Caco-2 (cell line): ENCODE results near the gene ANKRD13D. TPM values are rescaled to one million over a fixed set of nuclear protein-coding genes. Genes with fewer than 3 reads are reported as not detected.

Source experiments
- BruUV-seq: library from RNA; stranded (reverse); fragments of 400-500 nt; replicated peaks from 2 replicates; lab custom pipeline; 2021; lab: Mats Ljungman, UMichigan
- CTCF ChIA-PET: fragments of 300-600 bp; sonication (Branson Sonifier 250); formaldehyde crosslinking; loops from one replicate; lab custom pipeline; 2022; ENCODE audit warnings: antibody characterized with exemption; lab: Charles Lee
- POLR2A ChIA-PET: fragments of 300-600 bp; sonication (Branson Sonifier 250); formaldehyde crosslinking; loops from one replicate; lab custom pipeline; 2022; ENCODE audit warnings: antibody characterized with exemption; lab: Charles Lee
- DNase-seq, 2 experiments: peaks; one replicate each; pipeline versions ENCODE4 v3.0.0 to v3.0.0-alpha.2; 2020 to 2022
- H3K27me3 ChIP-seq: replicated peaks from 2 replicates; pipeline ENCODE4 v1.6.0; 2011; ENCODE audit warnings: low read length; ENCODE audit not compliant: control insufficient read depth, insufficient read depth
- H3K36me3 ChIP-seq: 2 replicates; pipeline ENCODE4 v1.5.1; 2011; ENCODE audit warnings: low read length; ENCODE audit not compliant: control insufficient read depth, insufficient read depth
- H3K4me1 ChIP-seq: fragments of 250-450 bp; sonication (Bioruptor Pico); 2 replicates; pipeline ENCODE4 v1.5.1; 2020; ENCODE audit warnings: mild to moderate bottlenecking
- H3K4me3 ChIP-seq: 2 replicates; pipeline ENCODE4 v1.5.1; 2011; ENCODE audit warnings: low read depth, mild to moderate bottlenecking, control low read depth, low read length
- H3K9me3 ChIP-seq: fragments of 250-450 bp; sonication (Bioruptor Pico); 2 replicates; pipeline ENCODE4 v1.5.1; 2020; ENCODE audit warnings: mild to moderate bottlenecking, moderate library complexity
- H3K27ac Mint-ChIP-seq: one replicate; pipeline ENCODE4 v1.8.0; 2022; ENCODE audit warnings: mixed read lengths; ENCODE audit not compliant: unreplicated experiment
- H3K27me3 Mint-ChIP-seq: one replicate; pipeline ENCODE4 v1.8.0; 2022; ENCODE audit warnings: mixed read lengths; ENCODE audit not compliant: insufficient read depth, unreplicated experiment
- H3K36me3 Mint-ChIP-seq: one replicate; pipeline ENCODE4 v1.8.0; 2022; ENCODE audit warnings: mild to moderate bottlenecking, mixed read lengths; ENCODE audit not compliant: insufficient read depth, unreplicated experiment
- H3K4me1 Mint-ChIP-seq: one replicate; pipeline ENCODE4 v1.8.0; 2022; ENCODE audit warnings: low read depth, mixed read lengths; ENCODE audit not compliant: unreplicated experiment
- H3K4me3 Mint-ChIP-seq: one replicate; pipeline ENCODE4 v1.8.0; 2022; ENCODE audit warnings: mild to moderate bottlenecking, moderate library complexity, mixed read lengths; ENCODE audit not compliant: unreplicated experiment
- H3K9me3 Mint-ChIP-seq: one replicate; pipeline ENCODE4 v1.8.0; 2022; ENCODE audit warnings: mixed read lengths; ENCODE audit not compliant: unreplicated experiment
- CTCF ChIP-seq, 2 experiments: fragments of 200-600 bp in 1 of 2; IDR thresholded peaks; 1 replicate in 1 of 2; 2 replicates in 1 of 2; pipeline versions ENCODE4 v1.5.1 to v1.8.0; 2011 to 2022; ENCODE audit warnings: antibody characterized with exemption in 1 of 2, control low read depth in 1 of 2, inconsistent platforms in 1 of 2, low read depth in 1 of 2, low read length in 1 of 2, mild to moderate bottlenecking in 1 of 2, moderate library complexity in 1 of 2; ENCODE audit not compliant: insufficient read depth in 1 of 2, severe bottlenecking in 1 of 2, unreplicated experiment in 1 of 2
- intact Hi-C: fragments of 100-400 bp; cut with micrococcal nuclease; formaldehyde crosslinking; loops from one replicate; pipeline ENCODE4 v1.10.0; 2022; ENCODE audit not compliant: unreplicated experiment
- total RNA-seq: library from RNA; stranded (reverse); gene quantifications from 2 replicates; pipeline ENCODE4 v1.2.3, GENCODE V29; 2022

The ANKRD13D gene
- total RNA-seq, 1 experiment from 2014 or later, result 88.6 TPM

GRCh38 chr11:67337257-67337656 lies 48.2 kb downstream of the ANKRD13D start:
- no peaks in the 10 kb centered on the region for H3K9me3 ChIP-seq
- no peak for DNase-seq
- Mint-ChIP-seq H3K4me1 (no peaks in the 10 kb centered on the region), H3K4me3 (no peak overlapping the region), H3K9me3 (peaks cover 10% of the 10 kb centered on the region), H3K36me3 (no peaks in the 10 kb centered on the region), H3K27me3 (no peaks in the 10 kb centered on the region), H3K27ac (no peak overlapping the region)
- no peak for TF ChIP-seq CTCF (IDR thresholded peaks at IDR 0.05; ENCODE audit: insufficient read depth in 1 of 2, low read depth in 1 of 2, low read length in 1 of 2, severe bottlenecking in 1 of 2, unreplicated experiment in 1 of 2)
- ChIA-PET POLR2A (no interaction called here), CTCF (no interaction called here)
- intact Hi-C loops, result no loop called here
- H3K4me3 ChIP-seq, result no peak overlapping the region
- no peaks in the 10 kb centered on the region for H3K27me3 ChIP-seq
- no TSS peak for BruUV-seq
- H3K36me3 ChIP-seq, result no peaks in the 10 kb centered on the region
- no peaks in the 10 kb centered on the region for H3K4me1 ChIP-seq

- H3K27ac Mint-ChIP-seq, result no peak overlapping the region
- CTCF ChIA-PET, result interaction anchor here (0.6 to 2.9 kb wide), 6 partner anchors 11 to 104 kb away, joined by 3 to 62 read pairs (median 3); partner anchors contain the start of genes CLCF1 and POLD4
Measured at GRCh38 chr11:67344264-67344663, 55.2 kb downstream of the ANKRD13D start.

GRCh38 chr11:67345247-67345919 lies 56.3 kb downstream of the ANKRD13D start:
- CTCF ChIA-PET, result interaction anchor here (0.7 to 3.4 kb wide), 22 partner anchors 10 to 290 kb away, joined by 3 to 62 read pairs (median 4); partner anchors contain the start of genes CLCF1, GRK2, KDM2A and POLD4
- intact Hi-C loops, result no loop called here
- POLR2A ChIA-PET, result interaction anchor here (0.8 to 1.9 kb wide), 6 partner anchors 28 to 138 kb away, joined by 3 to 11 read pairs (median 4); partner anchors contain the start of genes AIP, CLCF1, PPP1CA and SSH3
- H3K9me3 Mint-ChIP-seq, result no peaks in the 10 kb centered on the region
- no peak for DNase-seq
- TF ChIP-seq CTCF (IDR thresholded peaks at IDR 0.05; ENCODE audit: insufficient read depth in 1 of 2, low read depth in 1 of 2, low read length in 1 of 2, severe bottlenecking in 1 of 2, unreplicated experiment in 1 of 2), result no peak
- Histone ChIP-seq H3K36me3 (no peaks in the 10 kb centered on the region), H3K4me1 (peaks cover 32% of the 10 kb centered on the region), H3K4me3 (no peak overlapping the region), H3K9me3 (no peaks in the 10 kb centered on the region), H3K27me3 (no peaks in the 10 kb centered on the region)
- H3K4me3 Mint-ChIP-seq, result no peak overlapping the region
- H3K27me3 Mint-ChIP-seq, result no peaks in the 10 kb centered on the region
- peaks cover 6% of the 10 kb centered on the region for H3K36me3 Mint-ChIP-seq
- BruUV-seq, result no TSS peak
- peak overlapping the region; percentile 41 for H3K27ac Mint-ChIP-seq
- peaks cover 35% of the 10 kb centered on the region for H3K4me1 Mint-ChIP-seq

More at GRCh38 chr11:67344264-67344663, 55.2 kb downstream of the ANKRD13D start:
- Mint-ChIP-seq H3K4me1 (peaks cover 31% of the 10 kb centered on the region), H3K27me3 (no peaks in the 10 kb centered on the region), H3K4me3 (no peak overlapping the region), H3K9me3 (no peaks in the 10 kb centered on the region), H3K36me3 (peaks cover 6% of the 10 kb centered on the region)
- Histone ChIP-seq H3K4me1 (peaks cover 32% of the 10 kb centered on the region), H3K36me3 (no peaks in the 10 kb centered on the region), H3K27me3 (no peaks in the 10 kb centered on the region), H3K9me3 (no peaks in the 10 kb centered on the region), H3K4me3 (no peak overlapping the region)
- BruUV-seq, result no TSS peak
- no peak for DNase-seq
- intact Hi-C loops, result no loop called here
- TF ChIP-seq CTCF (IDR thresholded peaks at IDR 0.05; ENCODE audit: insufficient read depth in 1 of 2, low read depth in 1 of 2, low read length in 1 of 2, severe bottlenecking in 1 of 2, unreplicated experiment in 1 of 2), result no peak
- POLR2A ChIA-PET, result no interaction called here
